GM18511 (cell line): ENCODE results near the gene CPSF2.

ENCODE experiments used
- ATAC-seq: cut with Tn5 transposase; IDR thresholded peaks from one replicate; pipeline ENCODE4 v1.9.1; 2021; ENCODE audit warnings: mild to moderate bottlenecking, moderate library complexity; ENCODE audit not compliant: unreplicated experiment

CPSF2 gene

DNA sequence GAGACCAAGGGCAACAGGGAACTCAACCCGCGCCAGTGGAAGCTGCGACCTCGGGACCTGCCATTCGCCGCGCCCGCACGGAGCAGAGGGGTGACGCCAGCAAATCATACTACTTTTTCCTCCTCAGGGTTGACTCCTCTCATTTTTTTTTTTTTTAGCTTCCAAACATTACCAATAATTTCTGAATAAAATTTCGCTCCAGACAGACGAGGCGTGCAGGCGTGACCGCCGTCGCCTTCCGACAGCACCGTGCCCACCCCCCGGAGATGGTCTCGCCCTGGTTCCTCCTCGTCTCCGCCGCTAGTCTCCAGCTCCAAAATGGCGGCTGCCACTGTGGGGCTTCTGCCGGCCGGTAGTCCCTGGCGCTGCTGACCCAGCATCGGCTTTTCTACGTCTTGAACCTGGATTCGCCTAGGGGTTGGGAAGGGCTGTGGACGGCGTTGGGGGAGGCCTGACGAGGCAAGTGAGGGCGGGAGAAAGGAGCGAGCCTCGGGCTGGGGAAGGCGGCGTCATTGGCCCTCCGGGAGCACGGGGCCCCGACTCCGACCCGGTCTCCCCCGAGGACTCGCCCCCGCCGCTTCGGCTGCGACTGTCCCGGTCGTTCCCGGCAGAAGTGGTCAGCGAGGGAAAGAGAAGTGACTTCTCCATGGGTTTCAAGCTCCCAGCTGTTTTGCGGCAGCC is at the start of gene CPSF2, which contains the start of gene NDUFB1:
CPSF2 (plus strand) TSS at position 300 of the 681 bp plus-strand sequence. CDS start 9,016 bp downstream, outside the sequence.
NDUFB1 (minus strand) TSS at position 37 of the 681 bp plus-strand sequence. CDS start 4,069 bp downstream, outside the sequence.
- peak; percentile 88 for ATAC-seq

DNA sequence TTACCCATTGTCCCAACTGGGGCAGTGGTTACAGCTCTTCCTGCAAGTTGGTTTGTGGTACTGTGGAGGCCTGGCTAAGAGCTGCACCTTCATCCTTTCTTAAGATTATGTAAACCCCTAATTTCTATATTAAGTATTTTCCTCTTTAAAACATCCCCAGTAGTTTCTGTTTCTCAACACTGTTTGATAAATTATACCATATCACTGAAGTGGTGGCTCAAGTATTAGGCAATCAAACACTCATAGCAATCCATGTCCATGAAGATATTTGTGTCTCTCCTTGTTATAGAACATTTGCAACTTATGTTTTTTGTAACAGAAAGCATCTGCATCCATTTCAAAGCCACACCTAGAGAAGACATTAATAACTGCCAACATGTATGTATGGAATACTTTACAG is 47.2 kb upstream of the CPSF2 start:
- ATAC-seq: no peak

DNA sequence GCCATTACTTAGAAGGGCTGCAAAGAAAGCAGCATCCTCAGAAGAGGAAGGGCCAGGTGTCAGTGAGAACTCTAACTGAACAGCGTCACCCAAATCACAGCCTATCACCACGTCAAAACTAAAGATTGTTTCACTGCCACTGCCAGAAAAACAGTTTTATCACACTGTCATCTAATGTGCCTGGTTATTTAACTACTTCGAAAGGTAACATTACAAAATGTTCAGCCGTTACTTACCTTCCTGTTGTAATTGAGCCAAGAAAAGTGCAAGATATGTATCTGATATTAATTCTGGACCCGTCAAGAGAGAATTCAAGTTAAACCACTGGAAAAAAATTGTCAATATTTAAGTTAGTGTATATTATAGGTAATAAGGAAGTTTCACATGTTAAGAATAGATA is 33.3 kb upstream of the CPSF2 start:
- ATAC-seq: no peak

DNA sequence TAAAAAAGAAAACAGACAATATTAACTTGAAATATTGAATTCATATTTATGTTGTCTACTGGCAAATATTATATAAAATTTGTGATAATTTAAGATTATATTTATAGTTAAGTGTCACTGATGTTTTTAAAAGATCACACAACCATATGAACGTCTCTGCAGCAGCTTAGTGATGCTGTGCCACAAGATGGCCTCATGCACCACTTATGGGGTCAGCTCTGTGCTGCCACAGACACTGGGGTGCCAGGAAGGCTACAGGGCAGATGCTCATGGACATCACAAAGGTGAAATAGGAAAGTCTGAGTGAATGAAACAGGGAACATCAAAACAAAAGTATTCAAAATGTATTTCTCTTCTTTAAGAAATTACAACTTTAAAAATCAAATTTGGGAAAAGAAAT is 28.4 kb upstream of the CPSF2 start:
- ATAC-seq: no peak

DNA sequence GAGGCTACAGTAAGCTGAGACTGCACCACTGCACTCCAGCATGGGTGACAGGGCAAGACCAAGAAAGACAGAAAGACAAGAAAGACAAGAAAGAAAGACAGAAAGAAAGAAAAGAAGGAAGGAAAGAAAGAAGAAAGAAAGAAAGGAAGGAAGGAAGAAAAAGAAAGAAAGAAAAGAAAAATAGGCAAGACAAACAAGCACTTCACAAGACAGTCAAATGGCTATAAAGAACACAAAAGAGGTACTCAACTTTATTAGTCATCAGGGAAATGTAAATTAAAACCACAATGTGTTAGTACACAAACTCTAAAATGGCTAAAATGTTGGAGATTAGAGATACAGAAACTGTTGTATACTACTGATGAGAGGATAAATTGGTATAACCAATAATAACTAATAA is 22.0 kb upstream of the CPSF2 start:
- no peak for ATAC-seq

DNA sequence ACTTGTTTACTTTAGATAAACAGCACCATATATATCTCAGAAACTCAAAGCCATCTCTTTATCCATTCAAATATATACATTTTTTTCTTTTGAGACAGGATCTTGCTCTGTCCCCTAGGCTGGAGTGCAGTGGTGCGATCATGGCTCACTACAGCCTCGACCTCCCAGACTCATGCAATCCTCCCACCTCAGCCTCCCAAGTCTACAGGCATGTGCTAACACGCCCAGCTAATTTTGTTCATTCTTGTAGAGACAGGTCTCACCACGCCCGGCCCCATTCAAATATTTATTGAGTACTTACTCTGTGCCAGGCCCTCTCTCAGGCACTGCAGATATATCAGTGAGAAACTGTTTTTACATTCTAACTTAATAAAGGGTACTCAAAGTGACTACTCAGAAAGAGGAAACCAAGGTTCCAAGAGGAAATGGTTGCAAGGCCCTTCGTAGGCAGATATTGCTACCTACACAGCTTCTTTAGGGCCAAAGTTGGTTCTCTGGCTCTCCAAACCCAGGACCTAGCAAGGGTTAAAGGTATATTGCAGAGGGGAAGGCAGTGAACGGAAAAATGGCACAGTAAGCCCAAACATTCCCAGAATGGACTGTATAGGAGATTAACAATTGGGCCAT is 18.3 kb upstream of the CPSF2 start:
- no peak for ATAC-seq

DNA sequence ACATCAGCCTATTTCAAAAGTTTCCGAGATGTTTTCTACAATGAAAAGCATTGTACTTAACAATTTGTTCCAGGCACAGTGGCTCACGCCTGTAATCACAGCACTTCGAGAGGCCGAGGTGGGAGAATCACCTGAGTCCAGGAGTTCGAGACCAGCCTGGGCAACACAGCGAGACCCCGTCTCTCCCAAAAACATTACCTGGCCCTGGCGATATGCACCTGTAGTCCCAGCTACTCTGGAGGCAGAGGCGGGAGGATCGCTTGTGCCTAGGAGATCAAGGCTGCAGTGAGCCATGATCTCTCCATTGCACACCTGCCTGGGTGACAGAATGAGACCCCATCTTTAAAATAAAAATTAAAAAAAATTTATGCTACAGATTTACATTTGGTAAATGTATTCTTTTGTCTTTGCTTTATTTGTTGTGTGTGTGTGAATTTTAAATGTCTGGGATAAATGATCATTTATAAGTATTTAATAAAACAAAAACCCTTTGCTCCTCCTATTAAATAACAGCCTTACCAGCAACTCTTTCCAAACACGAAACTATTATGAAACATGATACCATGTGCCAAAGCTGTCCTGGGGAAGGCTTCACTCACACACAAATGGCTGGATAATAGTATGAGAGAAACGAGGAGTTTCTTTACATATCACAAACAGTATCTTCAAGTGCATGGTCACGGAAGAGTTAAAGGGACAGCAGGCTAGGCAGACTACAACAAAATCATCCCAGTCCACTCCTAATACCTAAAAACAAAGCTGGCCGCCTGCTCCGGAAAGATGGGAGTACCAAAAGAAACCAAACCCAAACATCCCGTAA is 16.5 kb upstream of the CPSF2 start:
- no peak for ATAC-seq

DNA sequence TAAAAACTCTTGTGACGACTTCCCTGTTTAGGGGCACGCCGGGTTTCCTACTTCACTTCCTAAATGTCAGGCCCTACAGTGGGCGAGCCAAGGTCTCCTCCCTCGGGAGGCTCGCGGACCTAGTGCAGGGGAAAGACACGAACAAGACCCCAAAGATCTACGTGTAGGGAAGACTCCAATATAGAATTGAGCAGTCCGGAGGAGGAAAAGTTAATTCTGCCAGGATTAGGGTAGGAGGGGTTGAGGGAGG is 16.0 kb upstream of the CPSF2 start:
- ATAC-seq: peak; percentile 13

DNA sequence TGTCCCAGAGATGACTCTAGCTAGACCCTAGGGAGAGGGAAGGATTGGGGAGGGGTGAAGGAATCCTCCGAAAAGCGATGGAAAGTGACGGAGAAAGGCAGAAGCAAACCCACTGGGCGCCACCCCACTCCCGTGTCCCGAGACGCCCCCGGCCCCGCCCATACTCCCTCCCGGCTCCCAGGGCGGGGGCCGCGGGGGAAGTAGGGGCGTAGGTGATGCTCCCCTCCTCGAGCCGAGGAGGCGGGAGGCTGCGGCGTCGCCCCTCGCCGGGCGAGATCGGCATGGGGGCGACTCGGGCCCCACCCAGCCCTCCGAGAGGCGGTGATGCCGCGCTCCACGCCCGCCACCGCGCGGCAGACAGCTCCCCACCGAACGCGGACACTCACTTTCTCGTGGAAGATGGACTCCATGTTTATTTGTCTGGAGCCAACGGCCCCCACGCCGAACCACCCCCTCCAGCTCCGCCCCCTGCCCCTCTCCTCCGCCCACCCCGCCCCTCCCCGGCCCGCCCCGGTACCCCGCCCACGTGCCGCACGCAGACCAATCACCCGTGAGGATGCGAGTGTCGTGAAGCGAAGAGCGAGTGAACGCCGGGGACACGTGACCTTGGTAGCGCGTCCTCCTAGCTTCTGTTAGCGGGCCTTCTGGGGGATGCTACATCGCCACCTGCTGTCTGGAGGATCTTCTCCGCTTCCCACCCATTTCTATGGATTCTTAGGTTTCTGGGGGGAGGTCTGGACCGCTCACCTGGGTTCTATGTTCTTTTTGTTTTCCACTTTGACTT is 15.4 kb upstream of the CPSF2 start, which contains the start of gene ATXN3:
ATXN3 (minus strand) TSS at position 440 of the 784 bp plus-strand sequence; CDS start at position 410, 30 bp downstream.
- peak; percentile 84 for ATAC-seq

DNA sequence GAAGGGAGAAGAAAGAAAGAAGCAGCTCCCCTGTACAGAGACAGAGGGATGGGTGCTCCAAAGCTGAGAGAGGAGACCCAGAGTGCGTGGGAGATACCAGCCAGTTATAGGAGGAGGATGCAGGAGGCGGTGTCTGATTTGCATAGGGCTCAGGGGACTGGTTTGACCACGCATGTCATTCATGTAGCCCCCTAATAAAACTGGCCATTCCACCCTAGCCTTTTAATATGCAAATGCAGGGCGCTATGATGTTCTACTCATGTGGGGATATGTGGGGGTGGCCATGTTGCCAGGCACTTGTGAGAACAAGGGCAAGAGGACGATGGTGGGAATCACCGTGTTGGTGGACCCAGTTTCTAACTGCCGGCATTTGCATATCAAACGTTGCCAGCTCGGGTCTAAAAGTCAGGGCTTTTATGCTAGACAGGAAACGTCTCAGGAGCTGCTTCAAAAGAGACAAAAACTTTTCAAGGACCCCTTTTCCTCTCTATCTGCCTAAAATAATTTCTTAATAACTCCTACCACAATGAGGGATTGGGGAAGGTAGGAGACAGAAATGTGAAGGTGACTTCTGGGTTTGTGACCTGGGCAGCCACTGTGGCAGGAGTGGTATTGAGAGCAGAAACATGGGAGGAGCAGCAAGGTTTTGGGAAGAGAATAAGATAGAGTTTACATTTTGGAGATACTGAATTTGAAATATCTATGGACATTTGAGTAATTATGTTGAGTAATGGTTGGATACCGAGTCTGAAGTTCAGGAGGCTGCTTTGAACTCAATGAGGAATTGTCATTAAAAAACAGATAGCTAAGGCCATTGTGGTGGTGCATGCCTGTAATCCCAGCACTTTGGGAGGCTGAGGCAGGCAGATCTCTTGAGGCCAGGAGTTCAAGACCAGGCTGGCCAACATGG is 13.2 kb upstream of the CPSF2 start:
- no peak for ATAC-seq

DNA sequence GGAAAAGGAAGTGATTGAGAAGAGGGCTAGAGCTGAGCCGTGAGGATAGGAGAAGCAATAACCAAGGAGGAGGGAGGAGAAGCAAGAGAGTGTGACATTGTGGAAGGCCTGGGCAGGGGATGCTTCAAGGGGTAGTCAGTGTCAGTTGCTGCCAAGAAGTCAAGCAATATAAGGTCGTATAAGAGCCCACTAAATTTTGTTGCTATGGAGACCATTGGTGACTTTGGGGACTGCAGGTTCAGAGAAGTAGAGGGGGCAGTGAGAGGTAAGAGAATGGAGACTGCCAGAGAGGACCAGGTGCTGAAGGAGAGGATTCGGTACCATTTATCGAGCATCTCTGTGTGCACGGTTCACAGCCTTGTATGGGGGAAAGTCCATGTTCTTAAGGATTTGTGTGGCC is 12.3 kb upstream of the CPSF2 start:
- ATAC-seq: no peak

DNA sequence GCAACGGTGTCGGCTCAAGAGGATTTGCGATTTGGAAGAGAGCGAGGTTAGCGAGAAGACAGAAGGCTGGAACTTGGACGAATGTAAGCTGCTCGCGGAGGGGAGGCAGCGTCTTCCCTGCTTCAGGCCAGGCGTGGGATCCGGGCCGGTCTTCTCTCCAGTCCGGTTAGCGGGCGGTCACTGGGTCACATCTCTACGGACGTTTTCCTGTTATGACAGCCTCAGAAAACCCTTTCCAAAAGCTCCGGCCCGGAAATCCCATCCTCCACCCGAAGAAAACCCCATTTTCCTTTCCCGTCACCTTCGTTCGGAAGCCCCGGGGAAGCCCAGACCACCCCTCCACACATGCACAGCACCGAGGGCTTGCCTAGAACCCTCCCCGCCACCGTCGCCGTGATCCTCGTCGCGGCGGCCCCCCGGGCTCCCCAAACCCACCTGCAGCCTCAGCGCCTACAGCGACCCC is 531 bp upstream of the CPSF2 start:
- peak; percentile 32 for ATAC-seq

DNA sequence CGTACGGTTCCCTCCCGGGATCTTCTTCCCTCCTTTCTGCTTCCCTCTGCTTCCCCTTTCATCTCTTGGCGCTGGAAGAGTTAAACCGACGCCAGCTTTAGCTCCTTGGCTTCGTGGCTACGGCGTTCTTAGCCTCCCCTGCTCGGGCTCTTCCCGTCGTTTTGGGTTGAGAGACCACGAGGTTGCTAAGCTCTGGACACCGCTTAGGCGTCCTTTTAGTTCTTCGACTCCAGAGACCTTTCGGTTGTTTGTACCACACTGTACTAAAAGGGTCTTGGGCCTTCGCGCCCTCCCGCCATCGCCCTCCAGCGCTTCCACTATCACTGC is 545 bp downstream of the CPSF2 start:
- peak; percentile 29 for ATAC-seq

DNA sequence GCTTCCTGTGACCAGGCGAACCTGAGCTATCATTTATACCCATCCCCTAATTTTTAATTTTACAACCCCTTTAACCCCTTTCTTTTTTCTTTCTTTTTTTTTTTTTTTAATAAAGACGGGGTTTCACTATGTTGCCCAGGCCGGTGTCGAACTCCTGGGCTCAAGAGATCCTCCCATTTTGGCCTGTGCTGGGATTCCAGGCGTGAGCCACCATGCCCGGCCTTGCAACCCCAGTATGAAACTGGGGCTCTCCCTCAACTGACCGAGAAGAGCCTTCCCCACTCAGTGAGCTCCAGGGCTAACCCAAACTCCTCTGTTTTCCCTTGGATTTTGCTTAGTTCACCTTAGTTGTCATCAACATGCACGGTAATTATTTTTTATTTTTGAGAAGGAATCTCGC is 992 bp downstream of the CPSF2 start:
- ATAC-seq: no peak

DNA sequence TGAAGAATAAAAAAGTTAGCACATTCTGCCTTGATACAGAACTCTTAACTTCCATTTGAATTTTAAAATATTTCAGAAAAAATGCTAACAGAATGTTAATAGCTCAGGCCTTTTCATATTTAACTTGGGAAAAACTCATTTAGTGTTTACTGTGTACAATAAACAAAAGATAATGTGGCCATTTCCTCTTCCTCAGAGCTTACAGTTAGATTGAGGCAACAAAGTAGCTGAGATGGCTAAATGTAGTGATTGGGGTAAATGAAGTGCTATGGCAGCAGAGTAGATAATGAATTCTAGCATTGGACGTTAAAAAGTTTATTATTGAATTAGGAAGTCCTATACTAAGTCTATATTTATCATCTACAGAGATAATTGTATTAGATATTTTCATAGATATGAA is 12.7 kb downstream of the CPSF2 start:
- no peak for ATAC-seq

DNA sequence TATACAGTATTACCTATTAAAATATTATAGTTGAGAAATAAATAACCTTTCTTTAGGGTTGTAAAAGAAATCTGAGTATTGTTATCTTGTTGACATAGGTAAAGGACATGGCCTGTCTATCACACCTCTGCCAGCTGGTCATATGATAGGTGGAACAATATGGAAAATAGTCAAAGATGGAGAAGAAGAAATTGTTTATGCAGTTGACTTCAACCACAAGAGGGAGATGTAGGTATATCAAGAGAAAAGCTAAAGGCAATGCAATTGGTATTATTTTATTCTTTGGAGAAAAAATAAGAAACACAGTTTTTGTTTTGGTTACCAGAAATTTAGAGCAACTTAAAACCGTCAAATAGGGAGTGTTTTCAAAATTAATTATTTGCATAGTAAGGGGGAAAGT is 13.5 kb downstream of the CPSF2 start:
- no peak for ATAC-seq

DNA sequence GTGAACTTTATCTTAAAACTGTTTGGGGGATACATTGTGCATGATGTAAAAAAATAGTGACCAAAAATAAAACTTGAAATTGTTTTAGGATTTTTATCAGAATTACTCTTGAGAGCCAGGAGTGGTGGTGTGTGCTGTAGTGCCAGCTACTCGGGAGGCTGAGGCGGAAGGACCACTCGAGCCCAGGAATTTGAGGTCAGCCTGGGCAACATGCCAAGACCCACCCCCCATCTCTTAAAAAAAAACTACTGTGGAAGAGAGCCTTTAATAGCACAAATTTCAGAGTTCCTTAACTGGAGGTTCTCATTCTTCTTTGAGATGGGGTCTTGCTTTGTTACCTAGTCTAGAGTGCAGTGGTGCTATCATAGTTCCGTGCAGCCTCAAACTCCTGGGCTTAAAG is 21.5 kb downstream of the CPSF2 start:
- ATAC-seq: no peak

DNA sequence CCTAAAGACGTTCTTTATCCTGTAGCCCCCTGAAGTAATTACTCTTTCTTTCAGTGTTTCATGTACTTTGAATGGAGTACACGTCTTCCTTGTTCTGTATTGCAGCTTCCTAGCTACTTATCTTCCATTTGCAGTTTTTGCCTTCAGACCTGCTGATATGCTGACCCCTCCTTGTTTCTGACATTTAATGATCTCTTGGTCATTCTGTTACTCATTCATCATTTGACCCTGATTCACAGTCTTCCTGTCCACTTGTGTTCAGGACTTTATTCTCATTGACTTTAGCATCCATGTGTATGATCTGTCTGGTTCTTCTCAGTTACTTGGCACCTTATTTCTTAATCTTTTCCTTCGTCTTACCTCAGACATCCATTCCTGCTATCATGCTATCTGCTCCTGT is 22.2 kb downstream of the CPSF2 start:
- no peak for ATAC-seq

DNA sequence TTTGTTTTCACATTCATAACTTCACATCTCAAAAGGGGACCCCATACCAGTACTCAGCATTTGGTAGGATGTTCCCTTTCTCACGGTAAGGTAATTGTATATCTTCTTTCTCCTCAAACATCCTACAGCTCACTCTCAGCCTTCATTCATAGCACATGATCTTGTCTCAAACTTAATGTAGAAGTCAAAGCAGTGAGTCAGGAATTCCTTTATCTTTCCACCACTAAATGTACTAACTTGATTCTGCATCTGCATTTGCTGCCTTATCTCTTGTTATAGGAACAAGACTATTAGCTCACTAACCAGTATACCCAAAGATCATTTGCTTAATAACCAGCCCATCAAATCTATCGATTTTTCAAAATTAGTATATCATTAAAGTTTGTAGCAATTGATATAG is 22.9 kb downstream of the CPSF2 start:
- no peak for ATAC-seq

DNA sequence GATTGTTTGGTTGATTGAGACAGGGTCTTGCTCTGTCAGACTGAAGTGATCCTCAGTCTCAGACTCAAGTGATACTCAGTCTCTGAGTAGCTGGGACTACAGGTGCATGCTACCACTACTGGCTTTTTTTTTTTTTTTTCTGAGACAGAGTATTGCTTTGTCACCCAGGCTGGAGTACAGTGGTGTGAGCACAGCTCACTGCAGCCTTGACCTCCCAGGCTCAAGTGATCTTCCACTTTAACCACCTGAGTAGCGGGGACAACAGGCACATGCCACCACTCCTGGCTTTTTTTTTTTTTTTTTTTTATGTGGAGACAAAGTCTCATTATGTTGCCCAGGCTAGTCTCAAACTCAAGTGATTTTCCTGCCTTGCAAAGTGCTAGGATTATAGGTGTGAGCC is 31.8 kb downstream of the CPSF2 start:
- ATAC-seq: no peak
